HepG2 (cell line): ENCODE data around the gene TMEM38A.
"Not testable (repeated sequence)": the region's sequence is repeated elsewhere in the genome, so short reads cannot be mapped to it uniquely, and the experiment has no call there.

Experiments used
- SIX1 ChIP-seq: sonication (generic); formaldehyde crosslinking; IDR thresholded peaks from 2 replicates; pipeline ENCODE4 v1.4.0; 2020; ENCODE audit warnings: missing genetic modification reagents, borderline replicate concordance
- TF ChIP-seq, protein P1 (sequence below): sonication (generic); formaldehyde crosslinking; IDR thresholded peaks from 2 replicates; pipeline ENCODE4 v1.5.0; 2020; ENCODE audit warnings: missing genetic modification reagents

DNA sequence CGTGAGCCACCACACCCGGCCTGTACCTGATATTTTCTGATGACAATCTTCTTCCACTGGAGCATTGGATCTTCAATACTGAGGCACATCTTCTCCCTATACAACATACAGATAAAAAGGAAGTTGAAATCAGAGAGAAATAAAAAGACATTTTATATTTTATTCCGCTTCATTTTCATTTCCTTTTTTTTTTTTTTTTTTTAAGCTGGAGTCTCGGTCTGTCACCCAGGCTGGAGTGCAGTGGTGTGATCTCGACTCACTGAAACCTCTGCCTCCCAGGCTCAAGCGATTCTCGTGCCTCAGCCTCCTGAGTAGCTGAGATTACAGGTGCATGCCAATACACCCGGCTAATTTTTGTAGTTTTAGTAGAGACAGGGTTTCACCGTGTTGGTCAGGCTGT is 51.4 kb downstream of the TMEM38A start:
- TF ChIP-seq, protein P1, sequence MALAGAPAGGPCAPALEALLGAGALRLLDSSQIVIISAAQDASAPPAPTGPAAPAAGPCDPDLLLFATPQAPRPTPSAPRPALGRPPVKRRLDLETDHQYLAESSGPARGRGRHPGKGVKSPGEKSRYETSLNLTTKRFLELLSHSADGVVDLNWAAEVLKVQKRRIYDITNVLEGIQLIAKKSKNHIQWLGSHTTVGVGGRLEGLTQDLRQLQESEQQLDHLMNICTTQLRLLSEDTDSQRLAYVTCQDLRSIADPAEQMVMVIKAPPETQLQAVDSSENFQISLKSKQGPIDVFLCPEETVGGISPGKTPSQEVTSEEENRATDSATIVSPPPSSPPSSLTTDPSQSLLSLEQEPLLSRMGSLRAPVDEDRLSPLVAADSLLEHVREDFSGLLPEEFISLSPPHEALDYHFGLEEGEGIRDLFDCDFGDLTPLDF = not testable (repeated sequence)
- TF ChIP-seq SIX1 (CRISPR knock-in tag) = not testable (repeated sequence)
